ENCODE measurements around the gene RGL3.
"Not testable (repeated sequence)": the region's sequence is repeated elsewhere in the genome, so short reads cannot be mapped to it uniquely, and the experiment has no call there.

RGL3 gene, protein sequence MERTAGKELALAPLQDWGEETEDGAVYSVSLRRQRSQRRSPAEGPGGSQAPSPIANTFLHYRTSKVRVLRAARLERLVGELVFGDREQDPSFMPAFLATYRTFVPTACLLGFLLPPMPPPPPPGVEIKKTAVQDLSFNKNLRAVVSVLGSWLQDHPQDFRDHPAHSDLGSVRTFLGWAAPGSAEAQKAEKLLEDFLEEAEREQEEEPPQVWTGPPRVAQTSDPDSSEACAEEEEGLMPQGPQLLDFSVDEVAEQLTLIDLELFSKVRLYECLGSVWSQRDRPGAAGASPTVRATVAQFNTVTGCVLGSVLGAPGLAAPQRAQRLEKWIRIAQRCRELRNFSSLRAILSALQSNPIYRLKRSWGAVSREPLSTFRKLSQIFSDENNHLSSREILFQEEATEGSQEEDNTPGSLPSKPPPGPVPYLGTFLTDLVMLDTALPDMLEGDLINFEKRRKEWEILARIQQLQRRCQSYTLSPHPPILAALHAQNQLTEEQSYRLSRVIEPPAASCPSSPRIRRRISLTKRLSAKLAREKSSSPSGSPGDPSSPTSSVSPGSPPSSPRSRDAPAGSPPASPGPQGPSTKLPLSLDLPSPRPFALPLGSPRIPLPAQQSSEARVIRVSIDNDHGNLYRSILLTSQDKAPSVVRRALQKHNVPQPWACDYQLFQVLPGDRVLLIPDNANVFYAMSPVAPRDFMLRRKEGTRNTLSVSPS

DNA sequence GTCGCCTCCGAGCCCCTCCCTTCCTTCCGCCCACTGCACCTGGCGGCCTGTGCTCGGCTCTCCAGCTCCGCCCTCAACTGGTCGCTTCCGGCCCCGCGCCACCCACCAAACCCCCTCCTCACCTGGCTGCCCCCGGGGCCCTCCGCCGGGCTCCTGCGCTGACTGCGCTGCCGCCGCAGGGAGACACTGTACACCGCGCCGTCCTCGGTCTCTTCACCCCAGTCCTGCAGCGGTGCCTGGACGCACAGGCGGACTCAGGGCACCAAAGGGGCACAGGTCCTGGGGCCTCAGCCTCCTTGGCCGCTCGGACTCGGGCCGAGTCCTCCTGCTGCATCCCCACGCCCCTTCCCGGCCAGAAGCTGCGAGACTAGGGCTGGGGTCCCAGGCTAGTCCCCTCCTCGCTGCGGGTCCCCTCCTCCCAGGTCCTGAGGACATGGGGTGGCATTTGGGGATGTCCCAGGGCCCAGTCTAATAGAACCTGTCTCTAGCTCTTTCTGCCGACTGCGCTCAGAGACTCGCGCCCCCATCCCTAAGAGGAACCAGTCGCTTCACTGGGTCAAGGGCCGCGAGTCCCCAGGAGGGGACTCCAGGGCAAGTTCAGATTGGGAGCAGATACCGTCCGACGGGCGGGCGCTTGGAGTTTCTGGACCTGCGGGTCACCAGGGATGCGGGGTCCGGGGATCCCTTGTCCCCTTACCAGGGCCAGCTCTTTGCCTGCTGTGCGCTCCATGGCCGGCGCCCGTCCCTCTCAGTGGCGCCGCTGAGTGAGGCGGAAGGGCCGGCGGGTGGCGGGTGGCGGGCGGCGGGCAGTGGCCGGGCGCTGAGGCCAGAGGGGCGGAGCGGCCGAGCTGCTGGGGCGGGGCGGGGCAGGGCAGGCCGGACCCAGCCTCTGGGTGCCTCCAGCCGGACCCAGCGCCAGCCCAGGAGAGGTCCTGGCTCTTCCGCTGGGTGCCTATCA is at the start of gene RGL3:
RGL3 (minus strand) TSS at position 766 of the 958 bp plus-strand sequence; CDS start at position 730, 36 bp downstream.
- DNase-seq (ENCODE audit: low read depth): no peak

DNA sequence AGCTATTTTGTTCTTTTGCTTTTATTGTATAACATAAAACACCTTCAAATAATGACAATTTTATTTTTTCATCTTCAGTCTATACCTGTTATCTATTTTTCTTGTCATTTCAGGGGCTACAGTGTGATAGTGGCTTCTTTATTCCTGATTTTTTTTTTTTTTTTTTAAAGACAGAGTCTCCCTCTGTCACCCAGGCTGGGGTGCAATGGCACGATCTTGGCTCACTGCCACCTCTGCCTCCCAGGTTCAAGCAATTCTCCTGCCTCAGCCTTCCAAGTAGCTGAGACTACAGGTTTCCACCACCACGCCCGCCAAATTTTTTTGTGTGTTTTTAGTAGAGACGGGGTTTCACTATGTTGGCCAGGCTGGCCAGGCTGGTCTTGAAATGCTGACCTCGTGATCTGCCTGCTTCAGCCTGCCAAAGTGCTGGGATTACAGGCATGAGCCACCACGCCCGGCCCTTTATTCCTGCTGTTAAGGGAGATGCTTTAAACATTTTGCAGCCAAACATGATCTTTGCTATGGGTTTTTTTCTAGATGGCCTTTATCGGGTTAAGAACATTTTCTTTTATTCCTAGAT is 49.2 kb upstream of the RGL3 start:
- DNase-seq (ENCODE audit: low read depth): not testable (repeated sequence)

DNA sequence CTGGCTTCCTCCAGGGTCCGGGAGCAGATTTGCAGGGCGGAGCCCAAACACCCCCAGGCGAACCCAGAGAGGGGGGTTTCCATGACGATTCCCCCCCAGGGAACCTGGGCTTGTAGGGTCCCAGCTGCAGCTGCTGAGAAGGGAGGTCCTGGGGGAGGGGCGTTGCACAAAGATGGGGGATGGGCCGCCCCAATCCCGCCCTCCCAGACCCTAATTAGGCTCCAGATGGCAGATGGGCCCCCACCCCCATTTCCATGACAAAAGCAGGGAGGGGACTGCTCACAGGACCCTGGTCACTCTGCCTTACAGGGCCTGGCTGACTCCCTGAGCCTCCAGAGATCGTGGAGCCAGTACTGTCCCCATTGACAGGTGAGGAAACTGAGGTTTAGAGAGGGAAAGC is 46.5 kb upstream of the RGL3 start:
- no peak for DNase-seq (ENCODE audit: low read depth)

DNA sequence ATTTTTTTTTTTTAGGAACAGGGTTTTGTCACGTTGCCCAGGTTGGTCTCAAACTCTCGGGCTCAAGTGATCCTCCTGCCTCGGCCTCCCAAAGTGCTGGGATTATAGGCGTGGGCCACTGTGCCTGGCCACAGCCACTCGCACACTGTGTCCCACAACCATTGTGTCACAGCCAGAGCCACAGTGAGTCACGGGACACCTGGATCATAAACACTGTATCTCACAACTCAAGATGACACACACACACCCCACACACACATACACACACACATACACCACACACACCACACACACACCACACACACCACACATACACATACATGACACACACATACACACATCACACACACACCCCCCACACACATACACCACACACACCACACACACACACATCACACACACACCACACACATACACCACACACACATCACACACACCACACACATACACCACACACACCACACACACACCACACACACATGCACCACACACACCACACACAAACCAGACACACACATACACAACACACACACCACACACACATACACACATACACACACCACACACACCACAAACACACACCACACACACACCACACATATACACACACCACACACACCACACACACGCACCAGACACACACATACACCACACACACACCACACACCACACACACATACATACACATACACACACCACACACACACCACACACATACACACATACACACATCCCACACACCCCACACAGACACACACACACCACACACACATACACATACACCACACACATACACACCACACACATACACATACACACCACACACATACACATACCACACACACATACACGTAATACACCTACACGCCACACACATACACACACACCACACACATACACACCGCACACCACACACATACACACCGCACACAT is 45.5 kb upstream of the RGL3 start:
- no peak for DNase-seq (ENCODE audit: low read depth)

DNA sequence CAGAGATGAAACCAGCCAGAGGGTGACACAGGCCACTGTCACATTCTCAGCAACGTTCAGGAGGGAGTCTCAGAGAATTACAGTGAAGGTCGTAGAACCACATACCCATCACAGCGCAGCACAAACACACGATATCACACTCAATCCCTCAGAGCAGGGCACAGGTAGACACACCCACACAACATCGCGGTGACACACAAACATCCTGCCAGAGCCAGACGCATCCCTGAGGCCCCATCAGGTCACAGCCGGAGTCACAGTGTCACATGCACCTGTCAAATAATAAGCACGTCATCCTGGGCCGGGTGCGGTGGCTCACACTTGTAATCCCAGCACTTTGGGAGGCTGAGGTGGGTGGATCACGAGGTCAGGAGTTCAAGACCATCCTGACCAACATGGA is 44.3 kb upstream of the RGL3 start:
- no peak for DNase-seq (ENCODE audit: low read depth)

DNA sequence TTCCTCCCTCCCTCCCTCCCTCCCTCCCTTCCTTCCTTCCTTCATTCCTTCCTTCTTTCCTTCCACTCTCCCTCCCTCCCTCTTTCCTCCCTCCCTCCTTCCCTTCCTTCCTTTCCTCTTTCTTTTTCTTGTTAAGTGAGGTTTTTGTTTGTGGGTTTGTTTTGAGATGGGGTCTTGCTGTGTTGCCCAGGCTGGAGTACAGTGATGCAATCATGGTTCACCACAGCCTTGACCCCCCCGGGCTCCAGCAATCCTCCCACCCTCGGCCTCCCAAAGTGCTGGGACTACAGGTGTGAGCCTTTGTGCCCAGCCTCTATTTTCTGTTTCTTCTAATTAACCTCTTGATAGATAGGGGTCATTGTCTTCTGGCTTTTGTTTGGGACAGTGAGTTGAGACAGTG is 42.3 kb upstream of the RGL3 start:
- DNase-seq (ENCODE audit: low read depth): no peak

DNA sequence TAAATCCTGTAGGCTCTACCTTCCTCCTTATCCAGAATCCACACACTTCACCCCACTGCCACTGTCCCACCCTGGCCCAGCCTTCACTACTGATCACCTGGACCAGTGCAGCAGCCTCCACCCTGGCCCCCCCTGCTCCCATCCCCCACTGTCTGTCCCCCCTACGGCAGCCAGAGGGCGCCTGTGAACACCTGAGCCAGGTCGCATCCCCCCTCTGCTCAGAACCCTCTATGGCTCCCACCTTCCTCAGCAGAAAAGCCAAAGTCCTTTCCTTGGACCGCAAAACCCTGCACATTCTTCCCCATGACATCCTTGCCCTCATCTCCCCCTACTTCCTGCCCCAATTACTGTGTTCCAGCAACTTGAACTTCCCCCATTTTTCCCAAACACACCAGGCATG is 41.1 kb upstream of the RGL3 start:
- DNase-seq (ENCODE audit: low read depth): no peak

DNA sequence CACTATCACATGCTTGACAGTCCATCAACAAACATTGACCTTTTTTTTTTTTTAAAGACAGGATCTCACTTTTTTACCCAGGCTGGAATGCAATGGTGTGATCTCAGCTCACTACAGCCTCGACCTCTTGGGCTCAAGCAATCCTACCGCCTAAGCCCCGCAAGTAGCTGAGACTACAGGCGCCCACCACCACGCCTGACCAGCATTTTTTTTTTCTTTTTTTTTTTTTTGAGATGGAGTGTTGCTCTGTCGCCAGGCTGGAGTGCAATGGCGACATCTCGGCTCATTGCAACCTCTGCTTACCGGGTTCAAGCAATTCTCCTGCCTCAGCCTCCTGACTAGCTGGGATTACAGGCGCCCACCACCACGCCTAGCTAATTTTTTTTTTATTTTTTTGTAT is 39.8 kb upstream of the RGL3 start:
- not testable (repeated sequence) for DNase-seq (ENCODE audit: low read depth)

DNA sequence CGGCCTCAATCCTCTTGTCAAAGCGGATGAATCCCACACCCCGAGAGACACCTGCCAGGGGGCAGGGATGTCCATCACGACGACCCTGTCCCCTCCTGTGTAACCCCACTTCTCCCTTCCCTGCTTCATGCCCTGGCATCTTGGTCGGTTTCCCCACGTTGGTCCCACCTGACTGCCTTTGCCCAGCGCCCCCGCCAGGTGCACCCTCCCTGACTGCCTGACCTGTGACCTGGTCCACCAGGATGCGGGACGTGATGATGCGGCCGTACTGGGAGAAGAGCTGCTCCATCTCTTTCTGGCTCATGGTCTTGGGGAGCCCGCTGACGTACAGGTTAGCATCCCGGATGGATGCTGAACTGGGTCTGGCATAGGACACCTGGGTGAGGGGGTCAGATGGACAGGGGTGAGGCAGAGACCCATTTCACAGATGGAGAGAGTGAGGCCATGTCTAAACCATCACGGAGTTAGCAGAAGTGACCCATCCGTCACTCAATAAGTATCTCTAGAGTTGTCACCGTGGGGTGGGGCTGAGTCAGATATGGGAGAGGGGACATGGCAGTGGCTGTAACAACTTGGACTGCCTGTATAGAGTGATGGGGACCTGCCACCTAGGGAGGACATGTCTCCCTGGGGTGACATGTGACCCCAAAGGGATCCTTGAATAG is 39.3 kb upstream of the RGL3 start:
- DNase-seq (ENCODE audit: low read depth): no peak

DNA sequence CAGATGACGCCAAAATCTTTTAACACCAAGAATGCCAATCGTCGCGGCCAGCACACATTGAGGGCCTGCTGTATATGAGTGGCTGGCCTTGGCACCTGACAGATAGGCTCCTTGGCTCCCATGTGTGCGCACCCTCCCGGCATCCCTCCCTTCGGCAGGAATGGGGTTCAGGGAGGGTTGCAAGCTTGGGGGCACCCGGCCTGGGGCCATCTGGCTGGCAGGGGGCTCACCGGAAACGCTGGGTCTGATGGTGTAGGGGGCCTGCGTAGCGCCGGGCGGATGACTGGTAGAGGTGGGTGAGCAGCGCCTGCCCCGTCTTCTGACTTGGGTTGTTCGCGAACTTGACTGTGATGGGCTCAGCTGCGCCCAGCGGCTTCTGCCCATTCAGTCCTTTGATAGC is 38.7 kb upstream of the RGL3 start:
- no peak for DNase-seq (ENCODE audit: low read depth)

DNA sequence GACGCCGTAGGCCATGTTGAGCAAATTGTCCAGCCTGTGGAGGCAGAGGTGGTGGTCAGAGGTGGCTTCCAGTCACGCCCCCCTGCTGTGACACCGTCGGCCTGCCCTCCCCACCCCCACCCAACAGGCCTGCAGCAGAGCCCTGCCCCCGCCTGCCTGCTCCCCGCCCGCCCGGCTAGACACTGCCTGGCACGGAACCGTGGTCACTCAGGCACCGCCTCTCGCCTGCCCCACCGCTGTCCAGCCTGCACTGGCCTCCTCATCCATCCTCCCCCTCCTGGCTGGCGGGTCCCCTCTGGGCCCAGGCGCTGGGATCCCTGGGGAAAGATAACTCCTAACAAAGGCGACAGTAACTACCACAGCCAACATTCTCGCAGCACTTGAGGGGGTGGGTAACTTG is 38.0 kb upstream of the RGL3 start:
- DNase-seq (ENCODE audit: low read depth): no peak

DNA sequence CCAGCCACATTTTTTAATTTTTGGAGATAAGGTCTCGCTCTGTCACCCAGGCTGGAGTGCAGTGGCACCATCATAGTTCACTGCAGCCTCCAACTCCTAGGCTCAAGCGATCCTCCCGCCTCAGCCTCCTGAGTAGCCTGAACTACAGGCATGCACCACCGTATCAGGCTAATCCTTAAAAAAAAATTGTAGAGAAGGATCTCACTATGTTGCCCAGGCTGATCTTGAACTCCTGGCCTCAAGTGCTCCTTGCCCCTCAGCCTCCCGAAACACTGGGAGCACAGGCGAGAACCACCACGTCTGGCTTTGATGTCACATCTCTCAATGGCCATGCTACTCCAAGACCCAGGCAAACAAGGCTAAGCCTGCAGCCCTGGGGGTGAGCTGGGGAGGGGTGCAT is 37.5 kb upstream of the RGL3 start:
- DNase-seq (ENCODE audit: low read depth): no peak

DNA sequence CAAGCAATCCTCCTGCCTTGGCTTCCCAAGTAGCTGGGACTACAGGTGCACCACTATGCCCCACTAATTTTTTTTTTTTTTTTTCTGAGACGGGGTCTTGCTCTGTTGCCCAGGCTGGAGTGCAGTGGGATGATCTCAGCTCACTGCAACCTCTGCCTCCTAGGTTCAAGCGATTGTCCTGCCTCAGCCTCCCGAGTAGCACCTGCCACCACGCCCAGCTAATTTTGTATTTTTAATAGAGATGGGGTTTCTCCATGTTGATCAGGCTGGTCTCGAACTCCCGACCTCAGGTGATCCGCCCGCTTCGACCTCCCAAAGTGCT is 36.1 kb upstream of the RGL3 start:
- not testable (repeated sequence) for DNase-seq (ENCODE audit: low read depth)

DNA sequence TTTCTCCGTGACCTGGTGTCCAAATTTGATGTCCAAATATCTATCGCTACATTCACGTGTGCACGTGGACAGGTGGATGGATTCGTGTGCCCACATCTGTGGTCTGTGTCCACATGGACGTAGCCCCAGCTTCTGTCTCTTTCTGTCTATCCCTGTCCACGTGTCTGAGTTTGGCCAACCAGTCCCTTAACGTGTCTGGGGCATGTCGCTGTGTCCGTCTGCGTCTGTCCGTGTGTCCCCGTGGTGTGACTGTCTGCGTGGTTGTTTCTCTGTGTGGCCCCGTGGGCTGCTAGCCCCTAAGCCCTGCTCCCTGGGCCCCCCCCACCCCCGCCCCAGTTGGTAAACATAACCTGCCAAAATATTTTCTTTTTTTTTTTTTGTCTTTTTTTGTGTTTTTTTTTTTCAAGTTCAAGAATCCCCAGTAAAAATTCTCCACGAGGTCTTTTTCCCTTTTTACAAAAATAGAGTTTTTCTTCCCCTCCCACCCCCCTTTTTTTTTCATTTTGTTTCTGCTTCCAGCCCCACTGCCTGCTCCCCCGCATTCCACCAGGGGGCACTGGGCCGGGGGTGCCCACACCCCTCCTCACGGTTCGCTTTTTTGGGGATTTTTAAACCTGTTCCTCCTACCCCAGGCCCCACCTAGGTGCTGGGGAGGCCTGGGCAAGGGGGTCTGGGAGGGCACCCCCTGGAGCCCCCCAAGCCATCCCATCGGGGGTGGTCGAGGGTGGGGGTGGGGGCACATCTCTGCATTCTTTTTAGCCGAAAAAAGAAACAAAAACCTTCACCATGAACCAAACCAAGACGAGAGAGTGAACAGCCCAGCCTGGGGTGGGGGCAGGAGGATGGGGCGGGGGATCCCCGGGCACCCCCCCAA is 34.6 kb upstream of the RGL3 start:
- no peak for DNase-seq (ENCODE audit: low read depth)

DNA sequence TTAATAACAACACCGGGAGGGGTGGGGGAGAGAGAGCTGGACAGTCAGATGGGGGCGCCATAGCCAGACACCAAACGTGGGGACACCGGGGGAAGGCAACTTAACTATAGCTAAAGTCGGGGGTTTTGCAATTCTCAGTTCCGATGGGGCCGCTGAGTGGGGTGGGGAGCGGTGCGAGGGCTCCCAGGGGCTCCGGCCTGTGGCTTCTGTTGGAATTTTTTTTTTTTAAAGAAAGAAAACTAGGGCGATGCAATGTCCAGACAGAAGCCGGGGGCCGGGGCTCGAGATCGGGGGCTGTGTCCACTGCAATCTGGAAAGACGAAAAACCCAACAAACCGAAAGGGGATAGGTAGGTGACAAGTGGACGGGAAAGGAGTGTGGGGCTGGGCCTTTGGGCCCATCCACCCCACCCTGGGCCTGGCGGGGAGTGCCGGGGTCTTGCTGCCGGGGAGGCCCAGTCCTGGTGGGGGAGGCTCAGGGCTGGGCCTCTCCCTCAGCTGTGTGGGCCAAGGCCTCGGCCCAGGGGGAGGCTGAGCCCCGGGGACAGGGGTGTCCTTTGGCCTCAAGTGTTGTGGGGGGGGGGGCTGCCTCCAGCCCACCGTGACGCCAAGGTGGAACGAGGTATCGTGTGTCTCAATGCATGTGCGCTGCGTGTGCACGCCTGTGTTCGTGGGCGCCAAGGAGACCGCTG is 33.7 kb upstream of the RGL3 start:
- DNase-seq (ENCODE audit: low read depth): no peak

DNA sequence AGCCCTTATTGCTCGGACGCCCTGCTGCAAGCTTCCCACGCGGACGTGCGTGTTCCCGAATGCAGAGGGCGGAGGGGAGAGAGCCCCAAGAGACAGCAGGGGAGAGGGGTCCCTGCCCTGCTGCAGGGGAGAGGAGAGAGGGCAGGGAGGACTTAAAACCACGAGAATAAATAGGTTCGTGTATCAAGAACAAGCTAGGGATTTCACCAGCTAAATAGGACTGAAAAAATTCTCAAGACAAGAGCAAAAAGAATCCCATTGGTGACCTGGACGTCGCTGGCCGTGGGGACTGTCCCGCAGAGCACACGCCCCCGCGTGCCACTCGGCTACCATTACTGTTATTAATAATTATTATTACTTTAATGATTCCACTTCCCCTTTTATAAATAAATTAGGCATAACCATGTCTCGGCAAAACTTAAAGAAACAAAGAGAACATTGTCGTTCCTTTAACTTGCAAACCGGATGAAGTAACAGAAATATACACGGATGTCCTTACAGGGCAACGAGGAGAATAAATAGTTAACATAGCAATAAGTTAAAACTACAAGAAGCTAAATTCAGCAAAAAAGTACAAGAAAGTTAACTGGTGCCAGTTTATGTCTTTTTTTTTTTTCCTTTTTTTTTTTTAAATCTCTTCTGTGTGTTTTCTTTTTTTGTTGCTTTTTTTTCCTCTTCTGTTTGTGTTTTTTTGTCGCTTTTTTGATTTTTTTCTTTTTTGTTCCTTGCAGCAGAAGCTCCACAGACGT is 32.9 kb upstream of the RGL3 start:
- DNase-seq (ENCODE audit: low read depth): no peak

DNA sequence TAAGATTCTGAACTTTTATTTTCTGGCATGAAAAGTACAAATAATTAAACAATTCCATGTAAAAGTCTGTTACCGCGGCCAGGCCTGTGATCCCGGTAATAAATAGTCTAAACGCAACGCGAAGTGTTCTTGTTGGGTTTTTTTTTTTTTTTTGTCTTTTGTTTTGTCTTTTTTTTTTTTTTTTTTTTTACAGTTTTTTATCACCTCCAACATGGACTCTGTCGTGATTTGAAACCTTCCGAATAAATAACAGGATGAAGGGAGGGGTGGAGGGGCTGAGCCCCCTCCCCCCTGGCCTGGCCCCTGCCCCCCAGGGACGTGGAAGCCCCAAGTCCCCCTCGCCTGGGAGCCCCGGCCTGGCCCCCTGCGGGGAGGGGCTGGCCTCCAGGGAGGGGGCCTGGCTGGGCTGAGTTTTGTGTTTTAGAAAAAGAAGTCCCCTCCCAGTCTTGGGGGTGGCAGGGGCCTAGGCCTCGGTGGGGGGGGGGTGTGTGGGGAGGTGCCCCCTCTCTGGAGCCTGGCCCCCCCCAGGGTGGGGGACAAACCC is 32.3 kb upstream of the RGL3 start:
- no peak for DNase-seq (ENCODE audit: low read depth)

All from HS-27A (cell line).